GM21737 (cell line): ENCODE results near the gene GFY.
"Not testable (repeated sequence)": the region's sequence is repeated elsewhere in the genome, so short reads cannot be mapped to it uniquely, and the experiment has no call there.

Experiments
- ATAC-seq: cut with Tn5 transposase; IDR thresholded peaks from one replicate; pipeline ENCODE4 v1.9.1; 2021; ENCODE audit warnings: mild to moderate bottlenecking, moderate library complexity; ENCODE audit not compliant: unreplicated experiment

The GFY gene

GRCh38 chr19:49442771-49443365 is 17.7 kb downstream of the GFY start:
- peak; percentile 12 for ATAC-seq

- ATAC-seq, result peak; percentile 61
Observed at GRCh38 chr19:49443366-49444099, 18.3 kb downstream of the GFY start.

- not testable (repeated sequence) for ATAC-seq
Observed at GRCh38 chr19:49444100-49444700, 19.0 kb downstream of the GFY start.

- ATAC-seq, result no peak
Observed at GRCh38 chr19:49445997-49446396, 20.8 kb downstream of the GFY start.

GRCh38 chr19:49447485-49448431 is 22.6 kb downstream of the GFY start:
- ATAC-seq, result no peak

- no peak for ATAC-seq
Observed at GRCh38 chr19:49448432-49448786, 23.2 kb downstream of the GFY start.

- ATAC-seq, result no peak
Observed at GRCh38 chr19:49450405-49450804, 25.2 kb downstream of the GFY start.

GRCh38 chr19:49451430-49452181 is 26.4 kb downstream of the GFY start, which contains the start of gene PIH1D1:
Gene PIH1D1, minus strand, starts transcription at chr19:49451814. Its CDS starts 240 bp downstream, at chr19:49451574.
- peak; percentile 60 for ATAC-seq

GRCh38 chr19:49453013-49453756 is 28.0 kb downstream of the GFY start, which contains the start of gene ALDH16A1:
Gene ALDH16A1, plus strand, starts transcription at chr19:49453225. Its CDS starts 107 bp downstream, at chr19:49453332.
- ATAC-seq, result peak; percentile 78

- ATAC-seq, result no peak
Observed at GRCh38 chr19:49453757-49454240, 28.6 kb downstream of the GFY start.

GRCh38 chr19:49455773-49456172 is 30.6 kb downstream of the GFY start:
- ATAC-seq, result no peak

- ATAC-seq, result no peak
Observed at GRCh38 chr19:49456326-49456725, 31.1 kb downstream of the GFY start.

GRCh38 chr19:49458567-49458903 is 33.3 kb downstream of the GFY start:
- no peak for ATAC-seq

- no peak for ATAC-seq
Observed at GRCh38 chr19:49459388-49459787, 34.2 kb downstream of the GFY start.

GRCh38 chr19:49461130-49461529 is 35.9 kb downstream of the GFY start:
- not testable (repeated sequence) for ATAC-seq

GRCh38 chr19:49461656-49462055 is 36.5 kb downstream of the GFY start:
- no peak for ATAC-seq

- ATAC-seq, result no peak
Observed at GRCh38 chr19:49462492-49462891, 37.3 kb downstream of the GFY start.

- no peak for ATAC-seq
Observed at GRCh38 chr19:49463960-49464740, 39.0 kb downstream of the GFY start.

GRCh38 chr19:49465371-49465770 is 40.2 kb downstream of the GFY start:
- no peak for ATAC-seq
